Measurements from ENCODE around the gene VDAC1. TPM values are rescaled to one million over a fixed set of nuclear protein-coding genes. Genes with fewer than 3 reads are reported as not detected.

VDAC1 gene
- total and polyA plus RNA-seq, 10 of the 15 experiments (the other 5 are each of a cell fraction or from before 2014, with no cell fraction given) = 245 to 488 (median 349) TPM

DNA sequence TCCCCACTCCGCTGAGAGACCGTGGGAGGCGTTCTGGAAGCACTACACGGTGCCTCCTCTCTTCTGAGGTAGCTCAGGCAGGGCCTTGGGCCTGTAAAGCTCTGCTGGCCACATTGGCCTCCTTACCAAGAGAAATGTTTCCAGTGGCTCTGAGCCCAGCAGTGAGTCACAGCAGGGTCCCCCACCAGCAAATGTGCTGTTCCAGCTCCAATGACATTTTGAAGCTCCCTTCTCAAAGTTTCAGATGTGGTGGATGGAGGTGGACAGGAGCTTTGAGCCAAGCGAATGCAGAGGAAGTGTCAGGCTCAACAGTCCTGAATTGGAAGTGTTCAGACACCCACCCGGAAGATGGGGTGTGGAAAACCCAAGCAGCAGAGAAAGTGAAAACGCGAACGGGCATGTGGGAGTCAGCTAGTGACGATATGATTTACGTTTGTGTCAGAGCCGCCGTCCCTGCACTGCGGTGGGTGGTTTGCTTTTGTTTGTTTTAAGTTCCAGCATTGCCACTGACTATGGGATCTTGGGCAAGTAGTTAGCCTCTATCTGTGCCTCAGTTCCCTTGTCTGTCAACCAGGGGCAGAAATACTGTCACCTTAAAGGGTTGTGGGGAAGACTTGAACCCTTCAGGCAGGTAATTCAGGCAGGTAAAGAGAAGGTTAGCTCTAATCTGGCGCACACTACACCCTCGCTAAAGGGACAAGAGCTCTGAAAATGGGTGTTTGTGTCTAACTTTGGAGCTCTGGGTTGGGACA lies 74.5 kb downstream of the VDAC1 start (continued):
- no peak for TF ChIP-seq USF2 (IDR thresholded peaks at IDR 0.05; ENCODE audit: borderline replicate concordance, low read depth, low read length)
- TF ChIP-seq GATAD2B (conservative IDR thresholded peaks at IDR 0.05; ENCODE audit: low read depth) = 0 out of 2 replicates have a peak, but pooled peaks have one; percentile 29
- TF ChIP-seq CHD2 (IDR thresholded peaks at IDR 0.05; ENCODE audit: borderline replicate concordance, low read depth, low read length) = no peak
- TF ChIP-seq HDAC6 (IDR thresholded peaks at IDR 0.05; ENCODE audit: unreplicated experiment) = no peak
- no peak for TF ChIP-seq HDGF (IDR thresholded peaks at IDR 0.05)
- TF ChIP-seq SMARCA5 (IDR thresholded peaks at IDR 0.05) = no peak
- no peak for TF ChIP-seq BCL11A (IDR thresholded peaks at IDR 0.05; ENCODE audit: low read depth, low read length)
- no peak for TF ChIP-seq KAT2A (conservative IDR thresholded peaks at IDR 0.05; ENCODE audit: control insufficient read depth, low read depth, low read length)
- TF ChIP-seq TAF1 (IDR thresholded peaks at IDR 0.05; ENCODE audit: borderline replicate concordance, low read depth, low read length) = no peak
- peak; percentile 15 for TF ChIP-seq SP1 (IDR thresholded peaks at IDR 0.05; ENCODE audit: low read depth, low read length)
- TF ChIP-seq RCOR1 (conservative IDR thresholded peaks at IDR 0.05; ENCODE audit: low read depth, low read length) = no peak
- peak; percentile 42; the same call in 1 of the 2 replicates for TF ChIP-seq ATF7 (IDR thresholded peaks at IDR 0.05; ENCODE audit: low read depth)
- TF ChIP-seq, protein P1, sequence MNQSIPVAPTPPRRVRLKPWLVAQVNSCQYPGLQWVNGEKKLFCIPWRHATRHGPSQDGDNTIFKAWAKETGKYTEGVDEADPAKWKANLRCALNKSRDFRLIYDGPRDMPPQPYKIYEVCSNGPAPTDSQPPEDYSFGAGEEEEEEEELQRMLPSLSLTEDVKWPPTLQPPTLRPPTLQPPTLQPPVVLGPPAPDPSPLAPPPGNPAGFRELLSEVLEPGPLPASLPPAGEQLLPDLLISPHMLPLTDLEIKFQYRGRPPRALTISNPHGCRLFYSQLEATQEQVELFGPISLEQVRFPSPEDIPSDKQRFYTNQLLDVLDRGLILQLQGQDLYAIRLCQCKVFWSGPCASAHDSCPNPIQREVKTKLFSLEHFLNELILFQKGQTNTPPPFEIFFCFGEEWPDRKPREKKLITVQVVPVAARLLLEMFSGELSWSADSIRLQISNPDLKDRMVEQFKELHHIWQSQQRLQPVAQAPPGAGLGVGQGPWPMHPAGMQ (IDR thresholded peaks at IDR 0.05; ENCODE audit: borderline replicate concordance) = no peak
- no peak for TF ChIP-seq MXI1 (IDR thresholded peaks at IDR 0.05; ENCODE audit: low read depth, low read length)
- TF ChIP-seq CEBPZ (IDR thresholded peaks at IDR 0.05; ENCODE audit: low read depth, low read length) = no peak
- TF ChIP-seq SREBF1 (IDR thresholded peaks at IDR 0.05; ENCODE audit: low read length) = no peak
- no peak for TF ChIP-seq STAT1 (conservative IDR thresholded peaks at IDR 0.05)
- no peak for TF ChIP-seq DPF2 (IDR thresholded peaks at IDR 0.05)
- TF ChIP-seq ZNF274 (IDR thresholded peaks at IDR 0.05; ENCODE audit: insufficient read depth, insufficient read length) = no peak
- no peak for TF ChIP-seq BHLHE40 (IDR thresholded peaks at IDR 0.05; ENCODE audit: borderline replicate concordance in 1 of 2, low read depth in 2 of 2, low read length in 1 of 2)
- TF ChIP-seq ZBTB33 (IDR thresholded peaks at IDR 0.05) = no peak
- peak; percentile 85 for TF ChIP-seq CREM (IDR thresholded peaks at IDR 0.05; ENCODE audit: low read depth)
- no peak for TF ChIP-seq JUND (IDR thresholded peaks at IDR 0.05; ENCODE audit: low read depth, low read length)
- peak in 1 of 2 experiments; percentile 80; a peak in 2 of 4 replicates for TF ChIP-seq ETV6 (conservative IDR thresholded peaks at IDR 0.05 in 1 of 2, IDR thresholded peaks at IDR 0.05 in 1 of 2; ENCODE audit: borderline replicate concordance in 1 of 2, low read depth in 1 of 2)
